ENCODE results near the gene LVRN. TPM values are rescaled to one million over a fixed set of nuclear protein-coding genes. Genes with fewer than 3 reads are reported as not detected.

LVRN gene
- total RNA-seq, 2 donors from 2014 or later, result 0.19 to 0.39 TPM

GRCh38 chr5:116035123-116035522 lies 72.8 kb downstream of the LVRN start:
- no peak for TF ChIP-seq CTCF (IDR thresholded peaks at IDR 0.05)
- Histone ChIP-seq H3K4me1 (no peaks in the 10 kb centered on the region), H3K9me3 (no peaks in the 10 kb centered on the region), H3K4me3 (no peak overlapping the region), H3K27ac (no peak overlapping the region), H3K27me3 (no peaks in the 10 kb centered on the region), H3K36me3 (no peaks in the 10 kb centered on the region)
- DNase-seq (ENCODE audit: low spot score), result no peak

- Histone ChIP-seq H3K27me3 (no peaks in the 10 kb centered on the region), H3K9me3 (no peaks in the 10 kb centered on the region), H3K4me3 (no peak overlapping the region), H3K27ac (no peak overlapping the region), H3K4me1 (no peaks in the 10 kb centered on the region), H3K36me3 (no peaks in the 10 kb centered on the region)
- no peak for TF ChIP-seq CTCF (IDR thresholded peaks at IDR 0.05)
- DNase-seq (ENCODE audit: low spot score), result no peak
Measured at GRCh38 chr5:116037236-116037822, 75.1 kb downstream of the LVRN start.

GRCh38 chr5:116038817-116039216 lies 76.5 kb downstream of the LVRN start:
- Histone ChIP-seq H3K27ac (no peak overlapping the region), H3K4me1 (no peaks in the 10 kb centered on the region), H3K27me3 (no peaks in the 10 kb centered on the region), H3K36me3 (no peaks in the 10 kb centered on the region), H3K9me3 (no peaks in the 10 kb centered on the region), H3K4me3 (no peak overlapping the region)
- no peak for TF ChIP-seq CTCF (IDR thresholded peaks at IDR 0.05)
- DNase-seq (ENCODE audit: low spot score), result no peak

- TF ChIP-seq CTCF (IDR thresholded peaks at IDR 0.05), result no peak
- Histone ChIP-seq H3K4me1 (no peaks in the 10 kb centered on the region), H3K27ac (no peak overlapping the region), H3K4me3 (no peak overlapping the region), H3K9me3 (no peaks in the 10 kb centered on the region), H3K27me3 (no peaks in the 10 kb centered on the region), H3K36me3 (no peaks in the 10 kb centered on the region)
- DNase-seq (ENCODE audit: low spot score), result no peak
Measured at GRCh38 chr5:116042375-116042774, 80.1 kb downstream of the LVRN start.

GRCh38 chr5:116044073-116044472 lies 81.8 kb downstream of the LVRN start:
- Histone ChIP-seq H3K27ac (no peak overlapping the region), H3K4me3 (no peak overlapping the region), H3K9me3 (no peaks in the 10 kb centered on the region), H3K4me1 (no peaks in the 10 kb centered on the region), H3K27me3 (no peaks in the 10 kb centered on the region), H3K36me3 (no peaks in the 10 kb centered on the region)
- TF ChIP-seq CTCF (IDR thresholded peaks at IDR 0.05), result no peak
- no peak for DNase-seq (ENCODE audit: low spot score)

- Histone ChIP-seq H3K36me3 (no peaks in the 10 kb centered on the region), H3K27ac (no peak overlapping the region), H3K4me1 (no peaks in the 10 kb centered on the region), H3K4me3 (no peak overlapping the region), H3K9me3 (no peaks in the 10 kb centered on the region), H3K27me3 (no peaks in the 10 kb centered on the region)
- DNase-seq (ENCODE audit: low spot score), result no peak
- no peak for TF ChIP-seq CTCF (IDR thresholded peaks at IDR 0.05)
Measured at GRCh38 chr5:116045821-116046220, 83.5 kb downstream of the LVRN start.

Measured in right atrium auricular region (tissue), 2 donors.